EL (cell line): ENCODE results near the gene ESYT2.
A peak's percentile ranks its signal among the peaks of the same experiment; 100 is the strongest.

ENCODE experiments used
- DNase-seq: peaks from one replicate; pipeline ENCODE4 v3.0.0-alpha.2; 2016

Gene ESYT2

GRCh38 chr7:158761945-158762344, 67.4 kb downstream of the ESYT2 start:
- DNase-seq = no peak

GRCh38 chr7:158760936-158761335, 68.4 kb downstream of the ESYT2 start:
- no peak for DNase-seq

- DNase-seq = no peak
Measured at GRCh38 chr7:158760445-158760764, 68.9 kb downstream of the ESYT2 start.

GRCh38 chr7:158759749-158760444, 69.4 kb downstream of the ESYT2 start:
- no peak for DNase-seq

GRCh38 chr7:158759245-158759614, 70.1 kb downstream of the ESYT2 start:
- DNase-seq = no peak

- no peak for DNase-seq
Measured at GRCh38 chr7:158758586-158759244, 70.6 kb downstream of the ESYT2 start.

GRCh38 chr7:158757404-158757989, 71.8 kb downstream of the ESYT2 start:
- no peak for DNase-seq

- DNase-seq = no peak
Measured at GRCh38 chr7:158754746-158755444, 74.4 kb downstream of the ESYT2 start.

GRCh38 chr7:158753900-158754299, 75.4 kb downstream of the ESYT2 start:
- no peak for DNase-seq

GRCh38 chr7:158751751-158752150, 77.6 kb downstream of the ESYT2 start:
- no peak for DNase-seq

GRCh38 chr7:158751199-158751598, 78.1 kb downstream of the ESYT2 start:
- DNase-seq = no peak

GRCh38 chr7:158750702-158751101, 78.6 kb downstream of the ESYT2 start:
- no peak for DNase-seq

- no peak for DNase-seq
Measured at GRCh38 chr7:158749396-158749795, 79.9 kb downstream of the ESYT2 start.

GRCh38 chr7:158748335-158748734, 81.0 kb downstream of the ESYT2 start:
- DNase-seq = no peak

GRCh38 chr7:158747408-158747807, 81.9 kb downstream of the ESYT2 start:
- DNase-seq = no peak

- no peak for DNase-seq
Measured at GRCh38 chr7:158746957-158747356, 82.4 kb downstream of the ESYT2 start.

GRCh38 chr7:158745057-158745715, 84.1 kb downstream of the ESYT2 start:
- no peak for DNase-seq

- no peak for DNase-seq
Measured at GRCh38 chr7:158744070-158744469, 85.2 kb downstream of the ESYT2 start.

- no peak for DNase-seq
Measured at GRCh38 chr7:158743219-158743618, 86.1 kb downstream of the ESYT2 start.

- no peak for DNase-seq
Measured at GRCh38 chr7:158742065-158742821, 87.1 kb downstream of the ESYT2 start.

- no peak for DNase-seq
Measured at GRCh38 chr7:158741294-158741666, 88.0 kb downstream of the ESYT2 start.

GRCh38 chr7:158740657-158741293, 88.5 kb downstream of the ESYT2 start:
- DNase-seq = peak; percentile 74
